Measurements from ENCODE around the gene SFXN4.

SFXN4 gene, protein sequence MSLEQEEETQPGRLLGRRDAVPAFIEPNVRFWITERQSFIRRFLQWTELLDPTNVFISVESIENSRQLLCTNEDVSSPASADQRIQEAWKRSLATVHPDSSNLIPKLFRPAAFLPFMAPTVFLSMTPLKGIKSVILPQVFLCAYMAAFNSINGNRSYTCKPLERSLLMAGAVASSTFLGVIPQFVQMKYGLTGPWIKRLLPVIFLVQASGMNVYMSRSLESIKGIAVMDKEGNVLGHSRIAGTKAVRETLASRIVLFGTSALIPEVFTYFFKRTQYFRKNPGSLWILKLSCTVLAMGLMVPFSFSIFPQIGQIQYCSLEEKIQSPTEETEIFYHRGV

DNA sequence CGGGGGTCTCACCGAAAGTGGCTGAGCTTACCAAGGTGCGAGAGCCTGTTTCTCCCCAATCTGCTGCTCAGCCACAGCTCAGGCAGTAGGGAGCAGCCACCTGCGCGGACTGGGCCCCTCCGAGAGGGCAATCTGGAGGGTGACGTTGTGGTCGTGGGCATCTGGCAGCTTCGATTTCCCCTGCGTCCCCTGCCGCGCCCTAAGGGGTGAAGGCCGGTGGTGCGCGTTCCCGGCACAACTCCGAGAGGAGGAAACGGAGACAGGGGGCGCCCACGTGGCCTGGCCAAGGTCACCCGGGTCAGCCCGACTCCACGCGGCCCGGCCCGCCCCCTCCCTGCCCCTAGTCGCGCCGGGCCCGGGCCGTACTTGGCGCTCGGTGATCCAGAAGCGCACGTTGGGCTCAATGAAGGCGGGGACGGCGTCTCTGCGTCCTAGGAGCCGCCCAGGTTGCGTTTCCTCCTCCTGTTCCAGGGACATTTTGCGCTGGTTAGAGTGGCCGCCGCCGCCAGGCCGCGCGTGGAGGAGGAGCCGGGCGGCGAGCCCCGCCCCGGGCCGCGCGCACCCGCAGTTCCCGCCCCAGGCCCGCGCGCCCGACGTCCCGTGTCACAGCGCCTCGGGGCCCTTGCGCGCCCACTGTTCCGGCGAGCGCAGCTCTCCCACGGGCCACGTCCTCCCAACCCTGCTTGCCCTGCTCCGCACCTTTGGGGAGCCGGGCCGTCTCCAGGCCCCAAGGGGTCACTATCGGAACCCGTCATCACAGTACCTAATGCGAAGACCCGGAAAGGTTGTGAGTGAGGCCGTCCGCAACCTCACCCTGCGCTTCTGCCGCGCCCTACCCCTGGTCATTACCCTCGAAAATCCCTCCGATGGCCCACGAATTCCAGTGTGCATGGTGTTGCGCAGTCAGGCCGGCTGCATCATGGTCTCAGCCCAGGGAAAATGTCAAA is at the start of gene SFXN4:
TSS of gene SFXN4 (minus strand) at position 544 of the 947 bp plus-strand sequence. CDS start at position 477, 67 bp downstream.
- Mint-ChIP-seq H3K36me3 (peaks cover 20% of the 10 kb centered on the region), H3K4me3 (peak within 1 kb of the TSS; percentile 94), H3K4me1 (peaks cover 11% of the 10 kb centered on the region), H3K27me3 (no peaks in the 10 kb centered on the region), H3K9me3 (no peaks in the 10 kb centered on the region), H3K27ac (peak within 1 kb of the TSS; percentile 94)
- ATAC-seq (ENCODE audit: low read depth) (peak; percentile 93), DNase-seq (ENCODE audit: low spot score in 2 of 2) (peak; percentile 75 to 83)

DNA sequence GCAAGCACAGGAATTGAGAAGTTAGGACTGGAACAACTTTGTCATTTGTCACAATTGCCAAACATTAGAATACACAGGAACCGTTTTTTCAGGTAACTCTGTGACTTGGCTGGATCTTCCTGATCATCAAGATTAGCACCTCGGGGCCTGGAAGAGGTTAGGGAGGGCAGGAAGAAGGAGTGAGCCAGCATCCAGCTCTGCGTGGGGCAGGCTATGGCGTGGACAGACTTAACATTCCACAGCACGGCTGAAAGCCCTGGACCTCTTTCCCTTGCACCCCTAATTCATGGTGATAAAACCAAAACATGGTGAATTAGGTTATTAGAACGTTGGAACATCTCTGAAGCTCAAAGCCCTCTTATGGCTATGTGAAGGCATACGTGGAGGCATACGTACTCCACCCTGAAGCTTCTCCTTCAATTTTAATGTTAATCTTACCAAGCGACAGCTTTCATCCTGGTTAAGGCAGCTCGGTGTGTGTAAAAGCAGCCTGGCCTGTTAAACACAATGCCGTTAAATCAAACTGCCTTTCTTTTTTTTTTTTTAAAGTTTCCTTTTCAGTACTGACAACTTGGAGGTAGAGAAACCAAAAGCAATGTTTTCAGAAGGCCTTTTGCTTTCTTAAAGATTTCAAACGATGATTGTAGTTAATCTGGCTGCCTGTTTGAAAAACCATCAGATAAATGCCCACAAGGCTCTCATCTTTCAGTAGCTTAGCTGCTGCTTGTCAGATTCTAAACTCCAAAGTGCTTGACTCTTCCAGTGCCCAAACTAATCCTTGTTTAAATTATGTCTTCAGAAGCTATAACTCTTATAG is 46.3 kb upstream of the SFXN4 start:
- Mint-ChIP-seq H3K36me3 (peaks cover 3% of the 10 kb centered on the region), H3K4me3 (no peak overlapping the region), H3K27ac (peak overlapping the region; percentile 24), H3K27me3 (no peaks in the 10 kb centered on the region), H3K4me1 (peaks cover 26% of the 10 kb centered on the region), H3K9me3 (no peaks in the 10 kb centered on the region)
- ATAC-seq (ENCODE audit: low read depth) (no peak), DNase-seq (ENCODE audit: low spot score in 2 of 2) (no peak)

DNA sequence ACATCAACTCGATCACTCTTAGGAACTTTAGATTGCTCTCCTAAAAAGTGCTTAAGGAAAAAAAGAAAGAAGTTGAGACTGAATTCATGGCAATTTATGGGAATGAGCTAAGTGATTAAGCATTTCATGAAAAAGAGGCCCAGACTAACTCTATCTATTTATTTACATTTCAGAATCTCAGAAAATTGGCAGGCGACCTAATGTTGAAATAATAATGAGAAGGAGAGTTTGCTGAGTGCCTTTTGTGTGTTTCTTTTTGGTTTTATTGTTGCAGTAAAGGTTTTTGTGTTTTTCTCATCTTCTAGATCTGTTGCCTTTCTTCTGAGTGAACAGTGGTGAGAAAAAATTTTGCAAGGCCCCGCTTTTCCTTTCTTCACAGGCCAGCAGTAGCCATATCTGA is 45.7 kb upstream of the SFXN4 start:
- DNase-seq (ENCODE audit: low spot score in 2 of 2): no peak
- no peak for ATAC-seq (ENCODE audit: low read depth)
- Mint-ChIP-seq H3K4me3 (no peak overlapping the region), H3K36me3 (peaks cover 3% of the 10 kb centered on the region), H3K27ac (peak overlapping the region; percentile 24), H3K4me1 (peaks cover 31% of the 10 kb centered on the region), H3K27me3 (no peaks in the 10 kb centered on the region), H3K9me3 (no peaks in the 10 kb centered on the region)

DNA sequence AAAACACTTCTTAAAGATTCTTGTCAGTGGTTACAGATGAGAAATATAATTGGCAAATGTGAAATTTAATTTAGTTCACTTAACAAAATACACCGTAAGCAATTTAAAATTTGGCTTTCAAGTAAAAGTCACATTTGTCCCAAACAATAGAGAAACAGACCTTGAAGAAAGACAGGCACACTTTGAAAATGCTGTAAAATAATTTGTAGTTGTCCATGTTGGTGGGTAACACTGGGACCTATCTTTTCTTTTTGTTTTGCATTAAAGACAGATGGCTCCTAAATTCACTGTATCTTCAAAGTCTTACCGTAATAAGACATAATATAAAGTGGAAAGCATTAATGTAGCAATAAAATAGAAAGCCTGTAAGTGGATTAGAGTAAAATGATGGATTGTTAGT is 45.1 kb upstream of the SFXN4 start:
- ATAC-seq (ENCODE audit: low read depth) (no peak), DNase-seq (ENCODE audit: low spot score in 2 of 2) (no peak)
- Mint-ChIP-seq H3K36me3 (peaks cover 3% of the 10 kb centered on the region), H3K27ac (no peak overlapping the region), H3K4me1 (peaks cover 32% of the 10 kb centered on the region), H3K4me3 (no peak overlapping the region), H3K9me3 (no peaks in the 10 kb centered on the region), H3K27me3 (no peaks in the 10 kb centered on the region)

DNA sequence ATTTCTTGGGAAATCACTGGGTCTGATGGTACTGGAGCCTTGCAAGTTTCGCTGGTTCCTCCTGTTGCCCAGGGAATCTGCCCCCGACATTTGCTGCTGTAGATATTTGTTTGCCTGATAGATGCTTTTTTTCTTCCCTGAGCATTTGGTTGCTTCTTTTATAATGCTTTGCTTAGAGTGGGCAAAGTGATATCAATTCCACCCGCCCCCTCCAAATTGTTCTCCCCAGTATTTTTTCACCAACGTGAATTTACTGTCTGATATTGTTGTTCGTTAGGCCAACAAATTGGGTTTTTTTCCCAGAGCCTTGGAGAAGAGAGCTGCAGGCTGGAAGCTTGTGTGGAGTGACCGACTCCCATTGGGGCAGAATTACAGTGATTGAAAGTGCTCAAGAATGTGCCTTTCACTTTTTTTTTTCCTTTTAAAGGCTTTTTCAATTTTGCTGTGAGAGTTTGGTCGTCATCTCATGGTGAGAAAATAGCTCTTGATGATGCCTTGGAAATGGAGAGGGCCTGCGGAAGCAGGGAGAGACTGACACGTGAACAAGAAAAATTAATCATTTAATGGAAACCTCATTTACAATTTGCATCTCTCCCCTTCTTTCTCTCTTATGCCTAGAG is 44.3 kb upstream of the SFXN4 start:
- DNase-seq (ENCODE audit: low spot score in 2 of 2) (no peak), ATAC-seq (ENCODE audit: low read depth) (no peak)
- H3K9me3 Mint-ChIP-seq: no peaks in the 10 kb centered on the region
- peaks cover 28% of the 10 kb centered on the region for H3K4me1 Mint-ChIP-seq
- peak overlapping the region; percentile 98 for H3K4me3 Mint-ChIP-seq
- H3K27ac Mint-ChIP-seq: peak overlapping the region; percentile 96
- H3K27me3 Mint-ChIP-seq: no peaks in the 10 kb centered on the region
- peaks cover 2% of the 10 kb centered on the region for H3K36me3 Mint-ChIP-seq

DNA sequence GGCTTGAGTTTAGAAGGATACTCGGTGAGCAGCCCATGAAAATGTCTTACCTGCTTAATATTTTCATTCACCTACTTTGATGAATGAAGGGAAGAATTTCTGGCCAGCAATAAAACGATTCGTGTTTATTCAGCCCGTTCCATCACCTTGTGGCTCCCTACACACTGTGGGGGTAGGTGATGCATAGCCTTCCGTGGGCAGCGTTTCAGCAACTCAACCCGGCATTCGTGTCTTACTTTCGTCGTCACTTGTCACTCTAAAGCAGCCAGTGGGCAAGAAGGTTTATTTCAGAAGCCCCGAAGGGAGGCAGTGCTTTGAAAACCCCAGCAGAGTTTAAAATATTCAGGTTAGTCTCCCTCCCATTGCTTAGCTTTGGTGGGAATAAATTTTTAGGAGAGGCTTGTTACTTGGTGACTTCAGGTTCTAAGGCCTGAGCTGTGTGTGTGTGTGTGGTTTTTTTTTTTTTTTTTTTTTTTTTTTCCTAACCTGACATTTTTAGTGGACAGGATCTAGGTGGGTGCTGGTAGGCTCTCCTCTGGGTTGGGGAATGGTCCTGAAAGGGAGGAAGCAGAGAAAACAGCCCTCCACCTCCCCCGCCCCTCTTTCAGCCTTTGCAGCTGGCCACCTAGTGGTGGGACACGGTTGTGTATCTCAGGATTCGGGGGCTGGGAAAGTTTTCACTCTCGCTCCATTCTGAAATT is 43.7 kb upstream of the SFXN4 start:
- DNase-seq (ENCODE audit: low spot score in 2 of 2) (peak; percentile 47 to 52), ATAC-seq (ENCODE audit: low read depth) (peak; percentile 23)
- H3K27ac Mint-ChIP-seq: peak overlapping the region; percentile 96

DNA sequence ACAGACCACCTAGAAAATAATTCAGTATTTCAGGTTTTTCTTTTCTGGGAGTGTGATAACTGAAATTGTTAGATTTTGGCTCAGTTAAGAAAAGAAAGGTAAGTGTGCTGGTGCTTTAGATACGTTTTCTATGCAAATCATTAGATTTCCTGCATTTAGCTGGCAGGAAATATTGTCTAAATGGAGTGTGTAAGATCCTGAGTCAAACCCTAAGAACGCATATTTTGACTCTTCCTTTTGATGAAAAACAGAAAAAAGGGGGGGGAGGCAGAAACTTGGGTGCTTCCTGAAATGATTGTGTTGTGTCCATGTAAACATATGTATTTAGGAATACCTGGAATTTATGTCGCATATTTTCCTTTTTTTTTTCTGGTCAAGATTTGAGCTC is 43.0 kb upstream of the SFXN4 start:
- no peak for DNase-seq (ENCODE audit: low spot score in 2 of 2)
- ATAC-seq (ENCODE audit: low read depth): no peak
- H3K9me3 Mint-ChIP-seq: no peaks in the 10 kb centered on the region
- peak overlapping the region; percentile 96 for H3K27ac Mint-ChIP-seq
- no peaks in the 10 kb centered on the region for H3K27me3 Mint-ChIP-seq
- H3K4me3 Mint-ChIP-seq: peak overlapping the region; percentile 98
- H3K4me1 Mint-ChIP-seq: peaks cover 23% of the 10 kb centered on the region
- H3K36me3 Mint-ChIP-seq: no peaks in the 10 kb centered on the region

More for the DNA sequence above, 43.7 kb upstream of the SFXN4 start:
- H3K4me1 Mint-ChIP-seq: peaks cover 26% of the 10 kb centered on the region
- no peaks in the 10 kb centered on the region for H3K9me3 Mint-ChIP-seq
- no peaks in the 10 kb centered on the region for H3K27me3 Mint-ChIP-seq
- H3K36me3 Mint-ChIP-seq: peaks cover under 1% of the 10 kb centered on the region
- peak overlapping the region; percentile 98 for H3K4me3 Mint-ChIP-seq

DNA sequence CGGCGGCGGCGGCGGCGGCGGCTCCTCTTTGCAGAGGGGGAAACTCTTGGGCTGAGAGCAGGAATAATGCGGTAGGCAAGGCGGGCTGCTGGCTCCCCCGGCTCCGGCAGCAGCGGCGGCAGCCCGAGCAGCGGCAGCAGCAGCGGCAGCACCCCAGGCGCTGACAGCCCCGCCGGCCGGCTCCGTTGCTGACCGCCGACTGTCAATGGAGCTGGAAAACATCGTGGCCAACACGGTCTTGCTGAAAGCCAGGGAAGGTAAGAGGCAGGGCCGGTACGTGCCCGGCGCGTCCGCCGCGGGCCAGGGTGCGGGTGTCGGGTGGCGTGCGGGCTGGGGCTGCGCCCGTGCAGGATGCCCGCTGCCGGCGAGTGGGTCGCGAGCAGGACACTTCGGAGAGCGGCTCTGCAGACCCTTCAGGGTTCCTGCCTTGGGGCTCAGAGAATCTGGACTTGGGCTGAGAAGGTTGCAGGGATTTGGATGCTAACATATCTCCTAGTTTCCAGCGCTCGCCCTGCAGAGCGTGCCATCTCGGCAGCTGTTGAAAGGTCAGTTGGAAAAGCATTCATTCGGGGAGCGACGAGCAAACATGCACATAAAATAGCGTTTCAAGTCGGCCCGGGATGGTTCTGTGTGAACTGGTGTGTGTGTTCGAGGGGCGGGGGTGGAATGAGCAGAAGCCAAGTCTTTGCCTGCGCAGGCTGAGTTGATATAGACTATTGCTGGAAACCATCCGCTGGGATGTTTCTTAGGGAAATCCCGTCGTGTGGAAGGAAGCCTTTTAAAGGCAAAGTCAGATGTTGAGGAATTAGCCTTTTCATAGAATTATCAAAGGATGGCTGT is 42.4 kb upstream of the SFXN4 start:
- Mint-ChIP-seq H3K36me3 (no peaks in the 10 kb centered on the region), H3K27me3 (no peaks in the 10 kb centered on the region), H3K4me1 (peaks cover 23% of the 10 kb centered on the region), H3K4me3 (peak overlapping the region; percentile 98), H3K27ac (peak overlapping the region; percentile 96), H3K9me3 (no peaks in the 10 kb centered on the region)
- ATAC-seq (ENCODE audit: low read depth) (no peak), DNase-seq (ENCODE audit: low spot score in 2 of 2) (peak in 1 of 2 donors; percentile 55)

DNA sequence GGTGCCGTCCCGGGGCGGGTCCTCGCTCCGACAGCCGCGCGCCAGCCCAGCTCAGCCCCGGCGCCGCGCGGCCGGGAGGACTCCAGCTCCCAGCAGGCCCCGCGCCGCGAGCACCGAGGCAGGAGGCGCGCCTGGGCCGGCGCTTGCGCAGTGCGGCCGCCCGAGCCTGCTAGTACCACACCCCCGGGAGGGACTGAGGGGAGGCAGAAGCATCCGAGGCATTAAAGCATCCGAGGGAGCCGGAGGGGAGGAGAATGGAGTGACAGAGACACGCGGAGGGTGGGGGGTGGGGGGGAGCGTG is 41.8 kb upstream of the SFXN4 start, which contains the start of gene GRK5:
TSS of gene GRK5 (plus strand) at position 206 of the 301 bp plus-strand sequence. CDS start 347 bp downstream, outside the sequence.
- Mint-ChIP-seq H3K27me3 (no peaks in the 10 kb centered on the region), H3K27ac (peak within 1 kb of the TSS; percentile 96), H3K4me3 (peak within 1 kb of the TSS; percentile 98), H3K4me1 (peaks cover 19% of the 10 kb centered on the region), H3K36me3 (no peaks in the 10 kb centered on the region), H3K9me3 (no peaks in the 10 kb centered on the region)
- ATAC-seq (ENCODE audit: low read depth): peak; percentile 78
- peak in 1 of 2 donors; percentile 96 for DNase-seq (ENCODE audit: low spot score in 2 of 2)

DNA sequence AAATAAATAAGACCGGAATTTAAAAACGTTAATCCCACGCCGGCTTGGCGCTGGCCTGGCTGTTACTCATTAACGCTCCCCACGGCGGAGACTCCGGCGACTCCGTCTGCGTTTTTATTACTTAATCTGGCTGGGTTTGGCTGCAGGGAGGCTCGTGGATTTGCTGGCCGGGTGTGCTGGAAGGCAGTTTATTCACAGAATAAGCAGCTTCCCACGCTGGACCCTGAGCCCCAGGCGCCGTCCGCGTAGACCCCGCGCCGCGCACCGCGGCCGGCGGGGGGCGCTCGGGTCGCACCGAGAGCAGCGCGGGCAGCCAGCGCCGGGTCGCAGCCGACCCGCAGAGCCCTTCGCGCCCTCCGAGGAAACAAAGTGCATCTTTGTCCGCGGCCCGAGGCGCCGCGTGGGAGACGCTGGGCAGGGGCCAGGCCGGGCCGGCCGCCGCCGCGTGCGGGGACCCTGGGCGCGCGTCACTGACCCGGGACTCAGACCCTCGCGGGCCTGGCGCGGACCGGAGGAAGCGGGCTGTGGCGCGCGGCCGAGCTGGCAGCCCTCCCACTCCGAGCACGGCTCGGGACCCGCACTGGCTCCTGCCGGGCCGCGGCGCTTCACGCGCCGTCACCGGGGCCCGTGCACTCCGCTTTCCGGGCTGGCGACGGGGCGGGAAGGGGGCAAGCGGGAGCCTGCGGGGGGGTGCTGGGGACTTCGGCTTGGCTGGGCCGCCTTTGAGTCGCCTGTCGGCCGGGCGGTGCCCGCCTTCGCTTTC is 41.3 kb upstream of the SFXN4 start:
- peak; percentile 58 for ATAC-seq (ENCODE audit: low read depth)

DNA sequence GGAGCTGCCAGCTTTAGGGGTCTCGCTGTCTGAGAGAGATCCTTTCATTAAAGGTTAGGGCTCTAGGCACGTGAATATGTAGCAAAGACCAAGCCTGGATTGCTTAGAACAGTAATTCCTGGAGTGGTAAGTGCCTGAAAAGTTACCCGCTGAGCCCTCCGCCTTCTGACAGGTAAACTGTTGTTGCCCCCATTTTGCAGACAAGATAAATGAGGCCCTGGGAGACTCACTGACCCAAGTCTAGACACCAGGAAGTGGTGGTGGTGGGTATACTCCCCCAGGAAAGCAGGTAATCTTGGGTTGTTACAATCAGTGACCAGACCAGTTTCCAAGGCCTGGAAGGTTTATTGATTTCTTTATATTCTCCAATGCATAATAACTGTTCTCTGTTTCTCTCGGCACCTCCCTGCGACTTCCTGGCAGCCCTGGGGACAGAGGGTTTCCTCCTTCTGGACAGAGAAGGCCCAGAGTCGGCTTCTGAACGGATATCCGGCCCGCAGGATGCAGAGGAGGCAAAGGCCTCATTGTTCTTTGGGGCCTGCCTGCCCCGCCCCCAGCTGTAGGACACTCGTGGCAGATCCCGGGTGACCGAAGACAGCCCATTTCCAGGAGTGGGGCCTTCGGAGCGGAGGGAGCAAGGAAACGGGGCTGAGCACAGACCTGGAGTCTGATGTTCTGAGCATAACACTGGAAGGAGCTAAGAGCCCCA is 40.5 kb upstream of the SFXN4 start:
- H3K27me3 Mint-ChIP-seq: no peaks in the 10 kb centered on the region
- H3K36me3 Mint-ChIP-seq: no peaks in the 10 kb centered on the region
- H3K9me3 Mint-ChIP-seq: no peaks in the 10 kb centered on the region
- H3K4me1 Mint-ChIP-seq: peaks cover 19% of the 10 kb centered on the region
- H3K27ac Mint-ChIP-seq: peak overlapping the region; percentile 84
- peak overlapping the region; percentile 92 for H3K4me3 Mint-ChIP-seq
- ATAC-seq (ENCODE audit: low read depth) (no peak), DNase-seq (ENCODE audit: low spot score in 2 of 2) (no peak)

More for the DNA sequence above, 41.3 kb upstream of the SFXN4 start:
- no peaks in the 10 kb centered on the region for H3K36me3 Mint-ChIP-seq
- H3K4me1 Mint-ChIP-seq: peaks cover 19% of the 10 kb centered on the region
- H3K9me3 Mint-ChIP-seq: no peaks in the 10 kb centered on the region
- peak overlapping the region; percentile 96 for H3K27ac Mint-ChIP-seq
- DNase-seq (ENCODE audit: low spot score in 2 of 2): peak; percentile 82 to 94
- H3K4me3 Mint-ChIP-seq: peak overlapping the region; percentile 98
- H3K27me3 Mint-ChIP-seq: no peaks in the 10 kb centered on the region
